HuH-7 (cell line): ENCODE measurements around the gene USP24.
"Not testable (repeated sequence)": the region's sequence is repeated elsewhere in the genome, so short reads cannot be mapped to it uniquely, and the experiment has no call there.

Source experiments
- DNase-seq: peaks from one replicate; pipeline ENCODE4 v3.0.0; 2011; ENCODE audit warnings: low spot score

The USP24 gene

DNA sequence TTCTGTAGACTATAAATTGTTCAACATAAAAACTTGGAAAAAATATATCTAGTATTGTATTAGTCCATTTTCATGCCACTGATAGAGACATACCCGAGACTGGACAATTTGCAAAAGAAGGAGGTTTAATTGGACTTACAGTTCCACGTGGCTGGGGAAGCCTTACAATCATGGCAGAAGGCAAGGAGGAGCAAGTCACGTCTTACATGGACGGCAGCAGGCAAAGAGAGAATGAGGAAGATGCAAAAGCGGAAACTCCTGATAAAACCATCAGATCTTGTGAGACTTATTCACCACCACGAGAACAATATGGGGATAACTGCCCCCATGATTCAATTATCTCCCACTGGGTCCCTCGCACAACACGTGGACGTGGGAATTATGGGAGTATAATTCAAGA, 15.4 kb downstream of the USP24 start:
- DNase-seq: not testable (repeated sequence)

DNA sequence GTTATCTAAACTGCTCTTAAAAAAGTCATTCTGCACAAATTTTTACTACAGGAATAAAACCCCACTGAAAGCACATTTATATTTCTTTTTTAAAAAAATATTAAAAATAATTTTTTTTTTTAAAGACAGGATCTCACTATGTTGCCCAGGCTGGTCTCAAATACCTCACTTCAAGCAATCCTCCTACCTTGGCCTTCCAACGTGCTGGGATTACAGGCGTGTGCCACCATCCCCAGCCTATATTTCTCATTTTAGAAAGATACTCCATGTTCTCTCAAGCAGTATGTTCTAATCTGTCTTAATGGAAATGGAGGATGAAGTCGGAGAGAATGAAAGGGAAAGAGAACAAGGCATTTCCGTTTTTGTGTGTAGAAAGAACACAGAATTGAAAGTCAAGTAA, 17.1 kb downstream of the USP24 start:
- no peak for DNase-seq

DNA sequence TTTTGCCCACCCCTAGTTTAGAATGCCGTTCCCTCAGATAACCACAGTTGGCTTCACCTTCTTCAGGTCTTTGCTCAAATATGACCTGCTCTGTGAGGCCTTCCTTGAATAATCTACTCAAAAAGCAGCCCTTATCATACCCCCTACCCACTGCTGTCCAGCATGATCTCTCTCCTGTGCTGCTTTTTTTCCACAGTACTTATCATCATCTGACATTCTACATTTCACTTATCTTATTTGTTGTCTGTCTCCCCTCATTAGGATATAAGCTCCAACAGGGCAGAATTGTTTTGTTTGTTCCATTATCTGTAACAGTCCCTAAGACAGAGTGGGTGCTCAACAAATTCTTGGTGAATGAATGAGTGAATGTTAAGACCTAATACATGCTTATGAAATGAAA, 18.1 kb downstream of the USP24 start:
- DNase-seq: no peak

DNA sequence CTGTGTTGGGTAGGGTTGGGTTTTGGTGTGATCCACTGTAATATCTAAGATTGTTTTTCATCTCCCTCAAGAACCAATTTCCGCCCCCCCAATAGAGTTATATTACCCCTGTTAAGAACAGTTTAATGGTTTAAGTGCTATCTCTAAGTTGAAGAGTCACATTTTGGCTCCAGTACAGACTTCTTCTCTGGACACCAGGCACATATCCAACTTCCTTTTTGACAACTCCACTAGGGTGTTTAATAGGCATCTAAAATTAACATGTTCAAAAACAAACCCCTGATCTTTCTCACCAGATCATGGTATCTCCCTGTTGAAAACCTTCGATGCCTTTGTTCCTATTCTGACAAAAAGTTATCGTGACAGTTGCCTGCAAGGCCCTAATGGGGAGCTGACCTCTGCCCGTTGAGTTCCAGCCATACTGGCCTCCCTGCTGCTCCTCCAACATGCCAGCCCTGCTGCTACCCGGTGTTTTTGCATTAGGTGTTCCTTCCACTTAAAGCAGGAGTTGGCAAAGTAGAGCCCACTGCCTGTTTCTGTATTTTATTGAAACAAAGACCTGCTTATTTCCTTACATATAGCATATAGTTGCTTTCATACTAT, 18.6 kb downstream of the USP24 start:
- DNase-seq: no peak

DNA sequence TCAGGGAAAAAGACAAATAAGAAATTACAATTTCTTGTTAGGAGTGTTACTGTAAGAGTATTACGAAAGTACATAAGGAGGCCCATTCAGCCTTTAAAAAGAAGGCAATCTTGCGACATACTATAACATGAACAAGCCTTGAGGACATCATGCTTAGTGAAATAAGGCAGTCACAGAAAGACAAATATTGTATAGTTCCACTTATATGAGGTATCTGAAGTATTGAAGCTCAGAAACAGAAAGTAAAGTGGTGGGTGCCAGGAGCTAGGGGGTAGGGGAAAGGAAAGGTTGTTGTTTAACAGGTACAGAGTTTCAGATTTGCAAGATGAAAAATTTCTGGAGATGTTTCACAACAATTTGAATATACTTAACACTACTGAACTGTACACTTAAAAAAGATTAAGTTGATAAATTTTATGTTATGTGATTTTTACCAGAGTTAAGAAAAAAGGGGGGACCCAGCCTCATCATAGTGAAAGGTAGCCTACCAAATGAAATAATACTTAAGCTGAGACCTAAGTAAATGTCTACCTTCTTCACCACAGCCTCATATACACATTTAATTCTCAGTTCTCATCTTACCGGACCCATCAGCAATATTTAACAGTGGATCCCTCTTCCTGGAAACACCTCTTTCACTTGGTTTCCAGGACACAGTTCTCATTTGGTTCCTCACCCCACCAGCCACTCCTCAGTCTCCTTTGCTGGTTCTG, 19.5 kb downstream of the USP24 start:
- no peak for DNase-seq

GRCh38 chr1:55194851-55195250, 20.3 kb downstream of the USP24 start:
- DNase-seq: no peak

- no peak for DNase-seq
Measured at GRCh38 chr1:55192093-55192492, 23.1 kb downstream of the USP24 start.

DNA sequence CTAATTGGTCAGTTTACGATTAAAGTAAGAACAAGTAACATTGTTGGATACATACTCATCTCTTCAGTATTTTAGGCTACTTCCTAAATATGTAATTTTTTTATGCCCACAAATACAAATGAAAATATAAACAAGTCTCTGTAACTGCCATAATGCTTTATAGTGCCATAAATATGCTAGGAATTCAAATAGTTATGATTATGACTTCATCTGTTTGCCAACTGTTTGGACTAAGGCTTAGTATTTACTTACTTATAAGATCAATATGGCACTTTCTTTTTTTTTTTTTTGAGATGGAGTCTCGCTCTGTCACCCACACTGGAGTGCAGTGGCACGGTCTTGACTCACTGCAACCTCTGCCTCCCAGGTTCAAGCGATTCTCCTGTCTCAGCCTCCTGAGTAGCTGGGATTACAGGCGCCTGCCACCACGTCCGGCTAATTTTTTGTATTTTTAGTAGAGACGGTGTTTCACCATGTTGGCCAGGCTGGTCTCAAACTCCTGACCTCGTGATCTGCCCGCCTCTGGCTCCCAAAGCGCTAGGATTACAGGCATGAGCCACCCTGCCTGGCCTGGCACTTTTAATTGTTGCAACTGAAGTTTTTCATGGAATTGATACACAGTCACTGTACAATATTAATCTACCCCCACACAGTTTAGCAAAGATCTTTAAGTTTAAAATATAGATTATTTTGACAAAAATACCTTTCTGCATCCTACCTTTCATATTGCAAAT, 23.8 kb downstream of the USP24 start:
- not testable (repeated sequence) for DNase-seq

DNA sequence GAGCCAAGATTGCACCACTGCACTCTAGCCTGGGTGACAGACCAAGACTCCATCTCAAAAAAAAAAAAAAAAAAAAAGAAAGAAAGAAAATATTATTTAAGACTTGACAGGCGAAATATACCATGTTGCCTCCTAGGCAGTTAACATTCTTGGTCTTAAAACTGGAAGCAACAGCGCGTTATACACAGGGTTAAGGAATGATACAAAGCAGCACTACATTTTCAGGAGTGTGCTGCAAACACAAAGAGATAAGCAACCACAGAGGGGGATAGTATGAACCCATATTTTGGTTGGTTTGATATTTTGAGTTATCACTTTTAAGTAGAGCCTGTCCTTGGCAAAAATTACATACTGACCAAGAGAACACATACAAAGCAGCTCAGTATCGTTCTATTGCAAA, 25.1 kb downstream of the USP24 start:
- no peak for DNase-seq

GRCh38 chr1:55188909-55189308, 26.3 kb downstream of the USP24 start:
- DNase-seq: no peak

- DNase-seq: no peak
Measured at GRCh38 chr1:55185832-55186231, 29.3 kb downstream of the USP24 start.

DNA sequence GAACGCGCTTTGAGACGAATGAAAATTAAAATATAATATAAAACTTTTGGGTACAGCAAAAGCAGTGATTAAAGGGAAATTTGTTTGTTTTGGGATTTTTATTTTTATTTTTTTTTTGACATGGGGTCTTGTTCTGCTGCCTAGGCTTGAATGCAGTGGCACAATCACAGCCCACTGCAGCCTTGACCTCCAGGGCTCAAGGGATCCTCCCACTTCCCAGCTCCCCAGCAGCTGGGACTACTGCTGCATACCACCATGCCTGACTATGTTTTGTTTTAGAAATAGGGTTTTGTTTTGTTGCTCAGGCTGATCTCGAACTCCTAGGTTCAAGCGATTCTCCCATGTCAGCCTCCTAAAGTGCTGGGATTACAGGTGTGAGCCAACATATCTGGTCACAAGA, 30.3 kb downstream of the USP24 start:
- DNase-seq: no peak

DNA sequence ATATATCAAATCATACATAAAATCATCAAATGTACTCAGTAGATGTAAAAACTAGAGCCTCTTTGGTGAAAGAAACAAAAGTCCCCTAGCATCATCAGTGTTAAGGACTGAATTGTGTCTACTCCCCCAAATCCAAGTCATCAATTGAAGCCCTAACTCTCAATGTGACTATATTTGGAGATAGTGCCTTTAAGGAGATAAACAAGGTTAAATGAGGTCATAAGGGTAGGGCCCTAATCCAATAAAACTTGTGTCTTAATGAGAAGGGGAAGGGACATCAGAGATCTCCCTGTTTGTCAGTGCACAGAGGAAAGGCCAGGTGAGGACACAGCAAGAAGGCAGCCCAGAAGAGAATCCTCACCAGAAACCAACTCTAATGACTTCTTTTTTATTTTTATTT, 33.5 kb downstream of the USP24 start:
- DNase-seq: no peak

GRCh38 chr1:55180075-55180670, 35.0 kb downstream of the USP24 start:
- no peak for DNase-seq

GRCh38 chr1:55179177-55179835, 35.9 kb downstream of the USP24 start:
- DNase-seq: no peak

GRCh38 chr1:55172687-55173086, 42.5 kb downstream of the USP24 start:
- DNase-seq: no peak

- no peak for DNase-seq
Measured at GRCh38 chr1:55172272-55172671, 42.9 kb downstream of the USP24 start.

GRCh38 chr1:55171694-55172093, 43.5 kb downstream of the USP24 start:
- no peak for DNase-seq

DNA sequence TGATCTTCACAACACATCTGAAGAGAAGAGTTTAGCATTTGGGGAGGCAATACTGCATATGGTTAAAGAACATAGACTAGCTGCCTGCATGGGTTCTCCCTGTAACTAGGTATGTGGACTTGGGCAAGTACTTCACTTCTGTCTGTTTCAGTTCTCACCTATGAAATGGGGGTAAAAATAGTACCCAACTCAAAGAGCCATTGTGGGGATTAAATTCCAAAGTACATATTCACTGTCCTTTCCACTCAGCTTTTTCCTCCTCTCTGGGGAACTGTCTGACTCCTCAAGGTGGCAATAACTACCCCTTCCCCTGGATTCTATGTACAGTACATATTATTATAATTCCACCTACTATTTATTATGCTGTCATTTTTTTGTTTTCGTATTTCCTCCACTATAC, 44.7 kb downstream of the USP24 start:
- no peak for DNase-seq

GRCh38 chr1:55169126-55169525, 46.0 kb downstream of the USP24 start:
- DNase-seq: no peak

DNA sequence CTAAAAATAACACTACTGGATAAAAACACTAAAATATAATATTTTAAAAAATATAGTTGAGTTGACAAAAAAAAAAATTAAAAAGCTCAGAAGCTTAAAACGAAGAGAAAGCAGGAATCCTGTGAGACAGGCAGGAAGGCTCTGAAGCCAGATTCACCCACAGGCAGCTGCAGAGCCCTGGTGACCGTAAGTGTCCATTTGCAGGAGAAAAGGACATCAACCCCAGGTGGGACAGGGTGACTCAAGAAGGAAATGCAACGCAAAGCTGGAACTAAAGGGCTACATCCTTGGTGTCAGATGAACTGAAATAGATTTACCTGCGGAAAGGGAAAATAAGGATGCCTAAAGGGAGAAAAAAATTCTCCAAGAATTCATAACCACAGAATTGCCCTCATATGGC, 46.8 kb downstream of the USP24 start:
- no peak for DNase-seq

DNA sequence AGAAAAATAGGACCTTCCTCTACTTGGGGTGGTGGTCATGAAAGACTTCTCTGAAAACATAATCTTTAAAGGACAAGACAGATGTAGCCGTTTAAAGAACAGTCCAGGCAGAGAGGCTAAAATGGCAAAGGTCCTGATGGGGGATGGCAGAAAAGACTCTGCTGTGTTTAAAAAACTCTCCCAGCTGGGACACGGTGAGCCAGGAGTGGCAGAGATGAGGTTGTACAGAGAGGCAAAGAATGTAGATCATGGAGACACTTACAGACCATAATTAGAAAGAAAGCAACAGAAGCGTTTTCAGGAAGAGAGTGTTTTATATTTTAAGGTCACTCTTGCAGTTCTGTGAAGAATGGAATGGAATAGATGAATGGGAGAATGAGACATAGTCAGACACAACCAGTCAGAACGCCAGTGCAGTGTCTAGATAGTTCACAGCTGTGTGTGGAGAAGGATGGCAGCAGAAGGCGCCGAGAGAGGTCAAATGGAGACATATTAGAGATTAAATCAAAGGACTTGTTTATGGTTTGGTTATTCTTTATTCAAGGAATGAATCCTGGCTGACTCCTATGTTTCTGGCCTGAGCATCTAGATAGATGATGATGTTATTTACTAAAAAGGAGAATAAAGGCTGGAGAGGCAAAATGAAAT, 47.8 kb downstream of the USP24 start:
- no peak for DNase-seq
